ENCODE measurements around the gene TSR3.

GRCh38 chr16:1349951-1350350, 1.7 kb downstream of the TSR3 start:
- TF ChIP-seq CTCF (IDR thresholded peaks at IDR 0.05) (no peak), POLR2A (IDR thresholded peaks at IDR 0.05) (no peak)

Measured in ovary (tissue), 3 donors.